Gastroesophageal sphincter (tissue), 3 donors: ENCODE measurements around the gene SEMA6B.

Experiments used
- CTCF ChIP-seq, 4 experiments: fragments of 200-600 bp in 2 of 4; fragments of 450-650 bp in 2 of 4; sonication (generic) in 1 of 4; IDR thresholded peaks; one replicate each; pipeline ENCODE4 v1.5.1; 2017 to 2019; ENCODE audit warnings: antibody characterized with exemption in 4 of 4, mild to moderate bottlenecking in 2 of 4, moderate library complexity in 2 of 4
- POLR2AphosphoS5 ChIP-seq: sonication (generic); formaldehyde crosslinking; IDR thresholded peaks from one replicate; pipeline ENCODE4 v1.6.1; 2017; ENCODE audit warnings: antibody characterized with exemption

- TF ChIP-seq CTCF (IDR thresholded peaks at IDR 0.05) (no peak), POLR2AphosphoS5 (no peak)
Observed at GRCh38 chr19:4547303-4548237, 11.9 kb downstream of the SEMA6B start.
